ENCODE data around the gene WDR72. TPM values are rescaled to one million over a fixed set of nuclear protein-coding genes. Genes with fewer than 3 reads are reported as not detected.

WDR72 gene
- total and polyA plus RNA-seq, 7 donors: under 0.01 to 3.6 (median 0.22) TPM; not detected in 1

GRCh38 chr15:53757906-53758305 lies 1.6 kb downstream of the WDR72 start:
- DNase-seq: no peak
- TF ChIP-seq POLR2A (IDR thresholded peaks at IDR 0.05) (no peak), POLR2AphosphoS5 (IDR thresholded peaks at IDR 0.05) (no peak), EP300 (IDR thresholded peaks at IDR 0.05) (no peak), CTCF (IDR thresholded peaks at IDR 0.05) (no peak)
- no peak overlapping the region for H3K4me3 ChIP-seq
- H3K27ac ChIP-seq: no peak overlapping the region
- peaks cover 8 to 30% (median 18%) of the 10 kb centered on the region in 3 donors for H3K27me3 ChIP-seq
- WGBS, 2 donors: 92 to 93% methylated on average over 6 of the region's 6 CpGs
- no peaks in the 10 kb centered on the region for H3K36me3 ChIP-seq
- intact Hi-C loops (cut with DNase I): loop anchor here (10.0 kb wide), 1 partner anchor 63 kb away; no protein-coding TSS in a partner anchor
- no peaks in the 10 kb centered on the region for H3K9me3 ChIP-seq
- peaks cover 0 to 6% (median 3%) of the 10 kb centered on the region in 4 donors for H3K4me1 ChIP-seq

GRCh38 chr15:53753813-53754212 lies 5.7 kb downstream of the WDR72 start:
- WGBS, 2 donors: 78 to 84% methylated on average over 1 of the region's 1 CpG
- no peak for TF ChIP-seq POLR2A (IDR thresholded peaks at IDR 0.05)
- no peak for TF ChIP-seq POLR2AphosphoS5 (IDR thresholded peaks at IDR 0.05)
- TF ChIP-seq CTCF (IDR thresholded peaks at IDR 0.05): no peak
- TF ChIP-seq EP300 (IDR thresholded peaks at IDR 0.05): no peak
- intact Hi-C loops (cut with DNase I): loop anchor here (10.0 kb wide), 1 partner anchor 59 kb away; no protein-coding TSS in a partner anchor
- Histone ChIP-seq H3K4me3 (no peak overlapping the region), H3K9me3 (no peaks in the 10 kb centered on the region), H3K27ac (no peak overlapping the region), H3K36me3 (no peaks in the 10 kb centered on the region), H3K4me1 (no peaks in the 10 kb centered on the region), H3K27me3 (peaks cover 0 to under 1% (median 0%) of the 10 kb centered on the region in 3 donors)
- no peak for DNase-seq

GRCh38 chr15:53752406-53752805 lies 7.1 kb downstream of the WDR72 start:
- H3K9me3 ChIP-seq: no peaks in the 10 kb centered on the region
- H3K27me3 ChIP-seq: no peaks in the 10 kb centered on the region
- H3K4me3 ChIP-seq: no peak overlapping the region
- no peak for TF ChIP-seq EP300 (IDR thresholded peaks at IDR 0.05)
- TF ChIP-seq CTCF (IDR thresholded peaks at IDR 0.05): no peak
- no peak for TF ChIP-seq POLR2AphosphoS5 (IDR thresholded peaks at IDR 0.05)
- no peak for TF ChIP-seq POLR2A (IDR thresholded peaks at IDR 0.05)
- H3K27ac ChIP-seq: no peak overlapping the region
- intact Hi-C loops (cut with DNase I): loop anchor here (10.0 kb wide), 1 partner anchor 58 kb away; no protein-coding TSS in a partner anchor
- no peaks in the 10 kb centered on the region for H3K36me3 ChIP-seq
- DNase-seq: no peak
- no peaks in the 10 kb centered on the region for H3K4me1 ChIP-seq
- 80 to 82% methylated on average over 4 of the region's 4 CpGs for WGBS, 2 donors

GRCh38 chr15:53747501-53748068 lies 11.9 kb downstream of the WDR72 start:
- Histone ChIP-seq H3K27ac (no peak overlapping the region), H3K36me3 (no peaks in the 10 kb centered on the region), H3K4me1 (no peaks in the 10 kb centered on the region), H3K9me3 (no peaks in the 10 kb centered on the region), H3K4me3 (no peak overlapping the region), H3K27me3 (no peaks in the 10 kb centered on the region)
- TF ChIP-seq EP300 (IDR thresholded peaks at IDR 0.05): no peak
- TF ChIP-seq CTCF (IDR thresholded peaks at IDR 0.05): no peak
- TF ChIP-seq POLR2A (IDR thresholded peaks at IDR 0.05): no peak
- TF ChIP-seq POLR2AphosphoS5 (IDR thresholded peaks at IDR 0.05): no peak
- DNase-seq: no peak
- intact Hi-C loops (cut with DNase I): no loop called here
- WGBS, 2 donors: 80 to 86% methylated on average over 1 of the region's 1 CpG

- Histone ChIP-seq H3K36me3 (no peaks in the 10 kb centered on the region), H3K9me3 (no peaks in the 10 kb centered on the region), H3K4me1 (no peaks in the 10 kb centered on the region), H3K27me3 (no peaks in the 10 kb centered on the region), H3K27ac (no peak overlapping the region), H3K4me3 (no peak overlapping the region)
- TF ChIP-seq POLR2AphosphoS5 (IDR thresholded peaks at IDR 0.05) (no peak), EP300 (IDR thresholded peaks at IDR 0.05) (no peak), CTCF (IDR thresholded peaks at IDR 0.05) (no peak), POLR2A (IDR thresholded peaks at IDR 0.05) (no peak)
- intact Hi-C loops (cut with DNase I): no loop called here
- 79 to 84% methylated on average over 3 of the region's 3 CpGs for WGBS, 2 donors
- no peak for DNase-seq
Measured at GRCh38 chr15:53746101-53746500, 13.4 kb downstream of the WDR72 start.
